Measurements from ENCODE around the gene PDE4B.

Gene PDE4B

GRCh38 chr1:65764052-65764451, 28.6 kb upstream of the PDE4B start:
- H2AFZ ChIP-seq (ENCODE audit: low read depth) = no peak overlapping the region
- no peaks in the 10 kb centered on the region for H3K4me1 ChIP-seq (ENCODE audit: low read depth, poor library complexity, severe bottlenecking)
- no peaks in the 10 kb centered on the region for H3K79me2 ChIP-seq (ENCODE audit: insufficient read depth, low read depth)
- H3K27me3 ChIP-seq (ENCODE audit: insufficient read depth, low read depth) = no peaks in the 10 kb centered on the region
- H3K4me2 ChIP-seq = no peak overlapping the region
- no peaks in the 10 kb centered on the region for H3K36me3 ChIP-seq (ENCODE audit: insufficient read depth)
- no peak overlapping the region for H3K27ac ChIP-seq
- H4K20me1 ChIP-seq (ENCODE audit: insufficient read depth) = no peaks in the 10 kb centered on the region
- H3K9ac ChIP-seq = no peak overlapping the region
- TF ChIP-seq, protein P1, sequence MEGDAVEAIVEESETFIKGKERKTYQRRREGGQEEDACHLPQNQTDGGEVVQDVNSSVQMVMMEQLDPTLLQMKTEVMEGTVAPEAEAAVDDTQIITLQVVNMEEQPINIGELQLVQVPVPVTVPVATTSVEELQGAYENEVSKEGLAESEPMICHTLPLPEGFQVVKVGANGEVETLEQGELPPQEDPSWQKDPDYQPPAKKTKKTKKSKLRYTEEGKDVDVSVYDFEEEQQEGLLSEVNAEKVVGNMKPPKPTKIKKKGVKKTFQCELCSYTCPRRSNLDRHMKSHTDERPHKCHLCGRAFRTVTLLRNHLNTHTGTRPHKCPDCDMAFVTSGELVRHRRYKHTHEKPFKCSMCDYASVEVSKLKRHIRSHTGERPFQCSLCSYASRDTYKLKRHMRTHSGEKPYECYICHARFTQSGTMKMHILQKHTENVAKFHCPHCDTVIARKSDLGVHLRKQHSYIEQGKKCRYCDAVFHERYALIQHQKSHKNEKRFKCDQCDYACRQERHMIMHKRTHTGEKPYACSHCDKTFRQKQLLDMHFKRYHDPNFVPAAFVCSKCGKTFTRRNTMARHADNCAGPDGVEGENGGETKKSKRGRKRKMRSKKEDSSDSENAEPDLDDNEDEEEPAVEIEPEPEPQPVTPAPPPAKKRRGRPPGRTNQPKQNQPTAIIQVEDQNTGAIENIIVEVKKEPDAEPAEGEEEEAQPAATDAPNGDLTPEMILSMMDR (conservative IDR thresholded peaks at IDR 0.05; ENCODE audit: low read depth, low read length) = no peak
- no peak overlapping the region for H3K4me3 ChIP-seq (IDR thresholded peaks at IDR 0.05; ENCODE audit: insufficient read depth, low read depth, low read length)

- Histone ChIP-seq H3K36me3 (ENCODE audit: insufficient read depth) (no peaks in the 10 kb centered on the region), H3K4me2 (no peak overlapping the region), H3K4me1 (ENCODE audit: low read depth, poor library complexity, severe bottlenecking) (no peaks in the 10 kb centered on the region), H3K27me3 (ENCODE audit: insufficient read depth, low read depth) (no peaks in the 10 kb centered on the region), H3K4me3 (IDR thresholded peaks at IDR 0.05; ENCODE audit: insufficient read depth, low read depth, low read length) (no peak overlapping the region), H3K9ac (no peak overlapping the region), H3K79me2 (ENCODE audit: insufficient read depth, low read depth) (no peaks in the 10 kb centered on the region), H3K27ac (no peak overlapping the region), H4K20me1 (ENCODE audit: insufficient read depth) (no peaks in the 10 kb centered on the region), H2AFZ (ENCODE audit: low read depth) (no peak overlapping the region)
- TF ChIP-seq, protein P1 (conservative IDR thresholded peaks at IDR 0.05; ENCODE audit: low read depth, low read length) = no peak
Measured at GRCh38 chr1:65765631-65766030, 27.1 kb upstream of the PDE4B start.

DNA sequence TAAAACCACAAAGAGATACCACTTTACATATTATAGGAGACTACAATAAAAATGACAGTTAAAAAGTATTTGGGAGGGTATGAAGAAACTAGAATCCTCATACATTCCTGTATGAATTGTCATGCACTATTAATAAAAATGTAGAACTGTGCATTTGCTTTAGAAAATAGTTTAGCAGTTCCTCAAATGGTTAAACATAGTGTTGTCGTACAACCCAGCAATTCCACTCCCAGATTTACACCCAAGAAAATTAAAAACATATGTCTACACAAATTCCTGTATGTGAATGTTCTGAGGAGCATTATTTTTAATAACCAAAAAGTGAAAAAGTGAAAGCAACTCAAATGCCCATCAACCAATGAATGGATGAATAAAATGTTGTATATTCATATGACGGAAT, 23.1 kb upstream of the PDE4B start:
- Histone ChIP-seq H3K27ac (no peak overlapping the region), H4K20me1 (ENCODE audit: insufficient read depth) (no peaks in the 10 kb centered on the region), H3K79me2 (ENCODE audit: insufficient read depth, low read depth) (no peaks in the 10 kb centered on the region), H3K4me2 (no peak overlapping the region), H2AFZ (ENCODE audit: low read depth) (no peak overlapping the region), H3K9ac (no peak overlapping the region), H3K4me1 (ENCODE audit: low read depth, poor library complexity, severe bottlenecking) (no peaks in the 10 kb centered on the region), H3K27me3 (ENCODE audit: insufficient read depth, low read depth) (no peaks in the 10 kb centered on the region), H3K36me3 (ENCODE audit: insufficient read depth) (no peaks in the 10 kb centered on the region), H3K4me3 (IDR thresholded peaks at IDR 0.05; ENCODE audit: insufficient read depth, low read depth, low read length) (no peak overlapping the region)
- TF ChIP-seq, protein P1 (conservative IDR thresholded peaks at IDR 0.05; ENCODE audit: low read depth, low read length) = no peak

GRCh38 chr1:65772607-65773006, 20.1 kb upstream of the PDE4B start:
- Histone ChIP-seq H3K4me2 (no peak overlapping the region), H3K27me3 (ENCODE audit: insufficient read depth, low read depth) (no peaks in the 10 kb centered on the region), H3K4me1 (ENCODE audit: low read depth, poor library complexity, severe bottlenecking) (no peaks in the 10 kb centered on the region), H3K9ac (no peak overlapping the region), H3K4me3 (IDR thresholded peaks at IDR 0.05; ENCODE audit: insufficient read depth, low read depth, low read length) (no peak overlapping the region), H3K36me3 (ENCODE audit: insufficient read depth) (no peaks in the 10 kb centered on the region), H2AFZ (ENCODE audit: low read depth) (no peak overlapping the region), H3K27ac (no peak overlapping the region), H3K79me2 (ENCODE audit: insufficient read depth, low read depth) (no peaks in the 10 kb centered on the region), H4K20me1 (ENCODE audit: insufficient read depth) (no peaks in the 10 kb centered on the region)
- TF ChIP-seq, protein P1 (conservative IDR thresholded peaks at IDR 0.05; ENCODE audit: low read depth, low read length) = no peak

All from KMS-11 (cell line).